ENCODE results near the gene KHDRBS2.
"Not testable (repeated sequence)": the region's sequence is repeated elsewhere in the genome, so short reads cannot be mapped to it uniquely, and the experiment has no call there.

The KHDRBS2 gene

GRCh38 chr6:61935242-61935846 lies 350.7 kb downstream of the KHDRBS2 start:
- intact Hi-C loops (cut with DNase I): no loop called here
- no peak for DNase-seq

GRCh38 chr6:61909486-61909885 lies 376.5 kb downstream of the KHDRBS2 start:
- no peak for DNase-seq
- intact Hi-C loops (cut with DNase I): no loop called here

- intact Hi-C loops (cut with DNase I): no loop called here
- DNase-seq: no peak
Measured at GRCh38 chr6:61901748-61902147, 384.3 kb downstream of the KHDRBS2 start.

- DNase-seq: no peak
- intact Hi-C loops (cut with DNase I): no loop called here
Measured at GRCh38 chr6:61894536-61894935, 391.5 kb downstream of the KHDRBS2 start.

- DNase-seq: no peak
- intact Hi-C loops (cut with DNase I): no loop called here
Measured at GRCh38 chr6:61887423-61887822, 398.6 kb downstream of the KHDRBS2 start.

GRCh38 chr6:61886608-61887259 lies 399.3 kb downstream of the KHDRBS2 start:
- no peak for DNase-seq
- intact Hi-C loops (cut with DNase I): no loop called here

GRCh38 chr6:61869632-61870400 lies 416.2 kb downstream of the KHDRBS2 start:
- no peak for DNase-seq
- intact Hi-C loops (cut with DNase I): no loop called here

- no peak for DNase-seq
- intact Hi-C loops (cut with DNase I): no loop called here
Measured at GRCh38 chr6:61868507-61869080, 417.4 kb downstream of the KHDRBS2 start.

- intact Hi-C loops (cut with DNase I): no loop called here
- DNase-seq: no peak
Measured at GRCh38 chr6:61867635-61868034, 418.4 kb downstream of the KHDRBS2 start.

GRCh38 chr6:61857541-61857940 lies 428.5 kb downstream of the KHDRBS2 start:
- intact Hi-C loops (cut with DNase I): no loop called here

GRCh38 chr6:61841958-61842357 lies 444.1 kb downstream of the KHDRBS2 start:
- intact Hi-C loops (cut with DNase I): no loop called here
- DNase-seq: peak in 18 of 42 donors; percentile 1 to 45 (median 18)

More at GRCh38 chr6:61857541-61857940, 428.5 kb downstream of the KHDRBS2 start:
- DNase-seq: no peak

GRCh38 chr6:61835237-61835636 lies 450.8 kb downstream of the KHDRBS2 start:
- no peak for DNase-seq
- intact Hi-C loops (cut with DNase I): no loop called here

- intact Hi-C loops (cut with DNase I): no loop called here
- no peak for DNase-seq
Measured at GRCh38 chr6:61833176-61833755, 452.8 kb downstream of the KHDRBS2 start.

GRCh38 chr6:61817716-61818115 lies 468.3 kb downstream of the KHDRBS2 start:
- intact Hi-C loops (cut with DNase I): no loop called here
- DNase-seq: no peak

- intact Hi-C loops (cut with DNase I): no loop called here
- DNase-seq: no peak
Measured at GRCh38 chr6:61810047-61810446, 476.0 kb downstream of the KHDRBS2 start.

- intact Hi-C loops (cut with DNase I): no loop called here
Measured at GRCh38 chr6:61809004-61809595, 476.9 kb downstream of the KHDRBS2 start.

GRCh38 chr6:61787998-61788397 lies 498.0 kb downstream of the KHDRBS2 start:
- intact Hi-C loops (cut with DNase I): no loop called here
- no peak for DNase-seq

More at GRCh38 chr6:61809004-61809595, 476.9 kb downstream of the KHDRBS2 start:
- DNase-seq: peak in 6 of 42 donors; percentile 2 to 64 (median 12)

GRCh38 chr6:61769446-61769845 lies 516.6 kb downstream of the KHDRBS2 start:
- intact Hi-C loops (cut with DNase I); DNase-seq: not testable (repeated sequence)

GRCh38 chr6:61755739-61756138 lies 530.3 kb downstream of the KHDRBS2 start:
- intact Hi-C loops (cut with DNase I): no loop called here
- DNase-seq: no peak
